Stimulated activated CD8-positive, alpha-beta memory T cell treated with anti-CD3 and anti-CD28 coated beads, Interleukin-2, amount 100 ng/mL, for 1 hour (primary cell): ENCODE data around the gene KRT9.
"Not testable (repeated sequence)": the region's sequence is repeated elsewhere in the genome, so short reads cannot be mapped to it uniquely, and the experiment has no call there.

Source experiments
- DNase-seq, 2 donors: peaks; one replicate each; pipeline ENCODE4 v3.0.0-alpha.2; 2020; ENCODE audit warnings: low read depth in 2 of 2

Gene KRT9

GRCh38 chr17:41600318-41600717 is 28.5 kb upstream of the KRT9 start:
- DNase-seq = no peak

DNA sequence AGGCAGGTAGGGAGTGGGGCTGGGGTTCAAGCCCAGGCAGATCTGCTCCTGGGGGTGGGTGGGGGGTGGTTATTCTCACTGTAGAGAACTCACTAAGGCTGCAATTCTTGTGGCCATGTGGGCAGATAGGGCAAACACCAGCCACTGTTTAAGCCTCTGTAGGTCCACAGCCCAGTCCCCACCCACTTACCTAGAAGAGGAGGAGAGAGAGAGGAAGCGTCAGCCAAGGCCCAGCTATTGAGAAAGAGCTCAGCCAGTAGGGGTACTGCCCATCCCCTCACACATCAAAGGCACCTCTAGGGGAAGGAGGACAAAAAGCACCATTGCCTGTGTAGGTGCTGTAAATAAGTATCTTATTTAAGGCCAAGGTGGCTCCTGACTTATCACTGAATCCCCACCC is 27.8 kb upstream of the KRT9 start:
- no peak for DNase-seq

GRCh38 chr17:41595585-41595984 is 23.7 kb upstream of the KRT9 start:
- no peak for DNase-seq

DNA sequence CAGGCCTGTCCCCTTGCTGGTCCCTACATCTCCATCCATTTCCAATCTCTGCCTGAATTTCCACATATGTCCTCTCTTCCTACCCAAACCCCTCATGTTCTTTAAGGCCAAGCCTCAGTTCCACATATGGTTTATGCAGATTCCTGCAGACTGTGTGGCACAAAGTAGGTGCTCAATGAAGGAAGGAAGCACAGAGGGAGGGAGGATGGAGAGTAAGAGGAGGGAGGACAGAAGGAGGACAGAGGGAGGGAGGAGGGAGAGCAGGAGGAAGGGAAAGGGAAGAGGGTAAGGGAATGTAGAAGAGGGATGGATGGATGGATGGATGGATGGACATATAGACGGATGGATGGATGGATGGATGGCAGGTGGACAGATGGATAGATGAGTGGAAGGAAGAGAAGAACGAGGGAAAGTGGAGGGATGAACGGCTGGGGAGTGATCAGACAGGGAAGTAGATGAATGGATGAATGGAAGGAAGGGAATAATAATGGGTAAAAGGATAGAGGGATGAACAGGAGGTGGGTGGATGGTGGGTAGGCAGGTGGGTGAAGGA is 22.6 kb upstream of the KRT9 start:
- no peak for DNase-seq

DNA sequence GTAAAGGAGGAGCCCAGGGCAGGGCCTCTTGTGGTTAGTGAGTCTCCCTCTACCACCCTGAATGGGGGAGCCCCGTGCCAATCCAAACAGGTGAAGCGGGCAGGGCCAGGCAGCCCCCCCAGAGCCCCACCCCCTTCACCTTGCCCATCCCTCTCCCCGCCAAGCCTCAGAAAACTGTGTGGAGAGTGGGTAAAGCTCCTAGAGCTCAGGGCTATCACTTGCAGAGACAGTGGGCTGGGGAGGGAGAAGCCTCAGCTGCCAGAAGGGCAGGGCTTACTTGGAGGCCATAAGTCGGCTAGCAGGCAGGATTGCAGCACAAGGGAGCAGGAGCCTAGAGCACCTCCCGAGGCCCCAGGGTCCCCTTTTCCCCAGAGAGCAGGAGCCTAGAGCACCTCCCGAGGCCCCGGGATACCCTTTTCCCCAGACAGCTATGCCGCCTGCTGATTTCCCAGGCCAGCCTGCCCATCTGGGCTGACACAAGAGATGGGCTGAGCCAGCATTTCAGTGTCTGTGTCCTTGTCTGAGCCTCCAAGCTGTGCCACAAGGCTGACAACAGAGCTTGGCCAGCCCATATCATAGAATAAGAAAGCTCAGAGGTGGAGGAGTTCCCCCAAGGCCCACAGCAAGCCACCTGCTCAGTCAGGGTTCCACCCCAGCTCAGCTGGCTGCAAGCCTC is 21.6 kb upstream of the KRT9 start:
- DNase-seq = no peak

- DNase-seq = no peak
Observed at GRCh38 chr17:41592601-41593305, 20.9 kb upstream of the KRT9 start.

DNA sequence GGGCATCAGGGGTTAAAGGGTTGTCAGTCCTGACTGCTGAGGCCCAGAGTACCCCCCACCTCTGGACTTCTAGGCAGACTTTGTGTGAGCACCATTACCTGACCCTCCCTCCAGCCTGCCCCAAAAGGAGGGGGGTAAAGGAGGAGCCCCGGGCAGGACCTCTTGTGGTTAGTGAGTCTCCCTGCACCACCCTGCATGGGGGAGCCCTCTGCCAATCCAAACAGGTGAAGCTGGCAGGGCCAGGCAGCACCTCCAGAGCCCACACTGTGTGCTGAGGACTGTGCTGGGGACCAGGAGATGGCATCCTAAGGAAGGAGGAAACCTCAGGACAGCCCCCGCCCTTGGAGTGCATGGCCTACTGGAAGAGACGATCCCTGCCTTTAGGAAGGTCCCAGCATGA is 17.4 kb upstream of the KRT9 start:
- no peak for DNase-seq

GRCh38 chr17:41588126-41588810 is 16.4 kb upstream of the KRT9 start:
- DNase-seq = no peak

DNA sequence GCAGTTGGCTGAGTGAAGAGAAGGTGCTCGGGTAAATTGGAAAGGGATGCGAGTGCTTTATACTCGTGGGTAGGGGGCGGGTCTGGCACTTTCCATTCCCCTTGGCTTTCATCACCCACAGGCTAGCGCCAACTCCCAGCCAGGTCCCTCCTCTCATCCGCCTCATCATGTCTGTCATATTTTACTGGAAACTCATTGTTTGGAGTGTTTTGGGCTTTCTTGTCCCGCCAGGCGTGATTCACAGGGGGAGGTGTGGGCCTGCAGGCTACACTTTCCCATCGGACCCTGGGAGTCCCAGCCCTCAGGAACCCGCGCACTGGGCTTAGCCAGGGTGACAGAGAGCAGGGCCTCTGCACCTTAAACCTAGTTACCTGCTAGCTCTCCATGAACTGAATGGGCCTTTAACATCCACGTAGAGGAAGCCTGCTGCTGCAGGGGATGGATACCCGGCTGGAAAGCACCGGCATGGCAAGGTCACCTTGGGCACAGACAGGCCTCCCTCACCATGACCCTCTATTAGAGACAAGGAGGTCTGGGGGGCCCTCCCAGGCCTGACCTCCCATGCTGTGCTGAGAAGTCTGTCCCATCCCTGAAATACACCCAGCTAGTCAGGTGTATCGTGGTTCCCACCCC is 15.1 kb upstream of the KRT9 start, which contains the start of gene KRT14:
Gene KRT14, minus strand, starts transcription at position 33 of the 633 bp plus-strand sequence. CDS start 61 bp downstream, outside the sequence.
- DNase-seq = no peak

DNA sequence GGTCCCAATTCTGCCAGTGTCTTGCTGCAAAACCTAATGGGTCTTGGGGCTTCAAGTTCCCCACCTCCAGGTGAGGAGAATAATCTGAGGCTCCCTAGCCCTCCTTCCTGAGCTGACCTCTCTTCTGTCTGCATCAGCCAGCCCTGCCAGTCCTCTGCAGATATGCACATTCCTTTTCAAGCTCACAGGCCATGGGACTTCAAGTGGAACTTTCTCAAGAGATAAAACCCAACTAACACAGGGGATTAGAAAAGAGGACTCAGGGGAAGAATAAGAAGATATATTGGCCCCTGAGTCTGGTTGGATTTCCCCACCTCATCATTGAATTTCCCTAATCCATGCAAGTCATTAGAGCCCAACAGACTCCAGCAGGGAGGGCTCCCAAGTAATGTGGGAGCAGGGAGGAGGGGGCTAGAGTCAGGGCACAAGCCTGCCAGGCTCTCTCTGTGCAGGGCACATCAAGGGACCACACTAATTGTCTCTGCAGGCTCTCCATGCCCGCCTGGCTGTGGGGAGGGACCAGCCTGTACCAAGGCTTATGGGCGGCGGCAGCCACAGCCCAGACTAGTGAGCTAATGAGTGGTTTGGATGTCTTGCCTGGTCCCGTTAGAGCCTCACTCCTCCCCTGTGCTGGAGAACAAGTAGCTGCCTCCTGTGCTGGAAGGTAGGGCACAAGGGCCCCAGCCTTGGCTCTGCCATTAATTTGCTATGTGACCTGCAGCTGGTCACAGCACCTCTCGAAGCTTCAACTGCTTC is 13.6 kb upstream of the KRT9 start:
- no peak for DNase-seq

DNA sequence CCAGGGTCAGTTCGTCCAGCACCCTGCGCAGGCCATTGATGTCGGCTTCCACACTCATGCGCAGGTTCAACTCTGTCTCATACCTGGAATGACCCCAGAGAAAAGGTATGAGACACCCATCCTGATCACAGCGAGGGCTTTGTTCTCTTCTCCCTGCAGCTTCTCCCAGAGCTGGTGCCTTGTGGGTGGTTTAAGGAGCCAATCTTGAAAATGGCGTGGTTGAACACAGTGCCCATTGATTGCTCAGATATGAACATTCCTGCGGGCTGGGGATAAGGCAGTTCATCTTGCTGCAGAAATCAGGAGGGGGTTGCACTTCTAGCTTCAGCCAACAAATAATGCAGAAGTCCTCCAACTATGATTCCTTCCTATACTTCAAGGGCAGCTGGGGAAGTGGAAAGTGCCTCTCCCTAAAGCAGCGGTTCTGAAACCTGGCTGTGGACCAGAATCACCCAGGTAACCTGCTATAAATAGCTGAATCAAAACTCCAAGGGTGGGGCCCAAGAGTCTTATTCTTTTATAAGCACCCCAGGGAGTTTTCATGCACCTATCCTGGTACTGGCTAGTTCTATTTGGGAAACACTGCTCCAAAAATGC is 12.6 kb upstream of the KRT9 start:
- DNase-seq = not testable (repeated sequence)

DNA sequence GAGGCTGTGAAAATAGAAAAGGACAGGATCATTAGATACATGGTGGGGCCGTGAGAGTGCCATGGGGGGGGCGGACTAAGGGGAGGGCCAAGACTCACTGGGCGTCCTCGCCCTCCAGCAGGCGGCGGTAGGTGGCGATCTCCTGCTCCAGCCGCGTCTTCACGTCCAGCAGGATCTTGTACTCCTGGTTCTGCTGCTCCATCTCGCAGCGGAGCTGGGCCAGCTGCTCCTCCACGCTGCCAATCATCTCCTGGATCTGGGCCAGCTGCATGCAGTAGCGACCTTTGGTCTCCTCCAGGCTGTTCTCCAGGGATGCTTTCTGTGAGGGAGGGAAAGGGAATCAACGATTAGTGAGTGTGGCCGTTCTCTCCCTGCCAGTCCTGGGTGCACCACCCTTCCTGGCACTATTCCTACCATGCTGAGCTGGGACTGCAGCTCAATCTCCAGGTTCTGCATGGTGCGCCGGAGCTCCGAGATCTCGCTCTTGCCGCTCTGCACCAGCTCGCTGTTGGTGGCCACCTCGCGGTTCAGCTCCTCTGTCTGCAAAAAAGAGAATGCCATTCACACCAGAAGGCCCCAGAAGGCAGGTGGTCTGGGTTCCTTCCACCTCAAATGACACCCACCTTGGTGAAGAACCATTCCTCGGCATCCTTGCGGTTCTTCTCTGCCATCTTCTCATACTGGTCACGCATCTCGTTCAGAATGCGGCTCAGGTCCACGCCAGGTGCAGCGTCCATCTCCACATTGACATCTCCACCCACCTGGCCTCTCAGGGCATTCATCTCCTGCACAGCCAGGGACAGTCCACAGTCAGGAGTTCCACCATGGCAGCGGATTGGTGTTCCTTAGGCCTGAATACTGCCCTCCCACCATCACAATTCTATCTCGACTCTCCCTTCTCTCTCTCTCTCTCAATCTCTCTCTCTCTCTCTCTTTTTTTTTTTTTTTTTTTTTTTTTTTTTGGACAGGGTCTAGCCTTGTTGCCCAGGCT is 11.6 kb upstream of the KRT9 start:
- no peak for DNase-seq

- not testable (repeated sequence) for DNase-seq
Observed at GRCh38 chr17:41582061-41582968, 10.5 kb upstream of the KRT9 start.

DNA sequence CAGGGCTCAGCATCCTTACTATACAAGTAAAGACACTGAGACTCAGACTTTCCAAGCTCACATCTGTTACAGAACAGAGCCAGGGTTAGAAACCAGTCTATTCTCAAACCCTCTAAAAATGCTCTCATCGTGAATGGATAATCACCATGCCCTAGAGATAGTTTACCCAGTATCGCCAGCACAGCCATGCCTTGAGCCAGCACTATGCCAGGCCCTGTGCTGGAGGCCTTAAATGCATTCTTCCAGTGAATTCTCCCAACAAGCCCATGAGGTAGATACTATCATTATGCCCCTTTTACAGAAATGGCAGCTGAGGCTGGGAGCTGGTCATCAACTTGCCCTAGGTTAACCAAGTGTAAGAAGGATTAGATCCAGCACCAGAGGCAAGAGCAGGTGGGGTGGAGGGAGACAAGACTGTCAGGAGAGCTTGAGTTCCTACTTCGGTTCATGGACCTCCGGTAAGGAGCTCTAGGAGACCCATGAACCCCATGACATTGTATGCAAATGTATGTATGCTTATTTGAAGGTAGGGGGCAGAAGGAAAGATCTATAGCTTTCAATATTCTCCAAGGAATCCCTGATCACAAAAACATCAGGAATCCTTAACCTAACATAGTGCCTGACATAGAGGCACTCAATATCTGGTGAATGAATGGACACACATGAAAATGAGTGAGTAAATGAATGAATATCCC is 9.7 kb upstream of the KRT9 start:
- no peak for DNase-seq

DNA sequence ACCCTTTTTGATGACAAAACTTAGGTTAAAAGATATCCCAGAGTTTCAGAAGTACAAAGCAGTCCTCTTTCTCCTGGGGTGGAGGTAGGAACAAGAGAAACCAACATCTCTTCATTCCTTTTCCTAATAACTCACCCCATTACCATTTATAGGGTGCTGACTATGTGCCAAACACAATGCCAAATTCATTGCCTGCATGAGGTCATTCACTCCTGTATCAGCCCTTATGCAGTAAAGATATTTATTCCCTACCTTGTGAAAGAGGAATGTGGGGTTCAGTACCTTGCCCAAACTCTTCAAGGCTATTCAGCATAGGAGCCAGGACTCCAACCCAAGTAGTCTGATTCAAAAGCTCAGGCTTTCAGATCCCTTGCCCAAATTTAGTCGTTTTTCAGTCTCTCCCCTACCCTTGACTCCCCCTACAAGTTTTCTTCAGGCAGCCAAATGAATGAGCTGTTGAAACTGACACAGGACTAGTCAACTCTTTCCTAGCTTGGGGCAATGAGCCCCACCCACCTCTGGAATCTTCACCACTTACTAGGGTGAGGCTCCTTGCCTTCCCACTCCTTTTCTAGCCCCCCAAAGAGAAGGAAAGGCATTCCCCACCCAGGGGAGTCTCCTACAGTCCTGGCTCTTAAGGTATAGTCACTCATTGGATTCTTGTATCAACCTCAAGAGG is 9.0 kb upstream of the KRT9 start:
- no peak for DNase-seq

GRCh38 chr17:41580244-41580575 is 8.4 kb upstream of the KRT9 start:
- no peak for DNase-seq

- peak in 1 of 2 donors; percentile 34 for DNase-seq
Observed at GRCh38 chr17:41579484-41580243, 7.8 kb upstream of the KRT9 start.
